Right lung (tissue), 5 donors: Measurements from ENCODE around the gene MUC5AC. TPM values are rescaled to one million over a fixed set of nuclear protein-coding genes. Genes with fewer than 3 reads are reported as not detected.

ENCODE experiments used
- DNase-seq, 2 donors: peaks; one replicate each; pipeline ENCODE4 v3.0.0-alpha.2; 2013
- polyA plus RNA-seq, 5 donors: library from polyadenylated mRNA; unstranded; fragments of 120-200 nt; gene quantifications; one replicate each; pipeline versions ENCODE4 v1.2.1 to v1.2.3, GENCODE V29; 2013; ENCODE audit warnings: inconsistent platforms in 1 of 5, low replicate concordance in 1 of 5; ENCODE audit not compliant: insufficient read length in 5 of 5, insufficient read depth in 1 of 5

The MUC5AC gene
- polyA plus RNA-seq, 5 donors = 0.06 to 0.35 (median 0.08) TPM

DNA sequence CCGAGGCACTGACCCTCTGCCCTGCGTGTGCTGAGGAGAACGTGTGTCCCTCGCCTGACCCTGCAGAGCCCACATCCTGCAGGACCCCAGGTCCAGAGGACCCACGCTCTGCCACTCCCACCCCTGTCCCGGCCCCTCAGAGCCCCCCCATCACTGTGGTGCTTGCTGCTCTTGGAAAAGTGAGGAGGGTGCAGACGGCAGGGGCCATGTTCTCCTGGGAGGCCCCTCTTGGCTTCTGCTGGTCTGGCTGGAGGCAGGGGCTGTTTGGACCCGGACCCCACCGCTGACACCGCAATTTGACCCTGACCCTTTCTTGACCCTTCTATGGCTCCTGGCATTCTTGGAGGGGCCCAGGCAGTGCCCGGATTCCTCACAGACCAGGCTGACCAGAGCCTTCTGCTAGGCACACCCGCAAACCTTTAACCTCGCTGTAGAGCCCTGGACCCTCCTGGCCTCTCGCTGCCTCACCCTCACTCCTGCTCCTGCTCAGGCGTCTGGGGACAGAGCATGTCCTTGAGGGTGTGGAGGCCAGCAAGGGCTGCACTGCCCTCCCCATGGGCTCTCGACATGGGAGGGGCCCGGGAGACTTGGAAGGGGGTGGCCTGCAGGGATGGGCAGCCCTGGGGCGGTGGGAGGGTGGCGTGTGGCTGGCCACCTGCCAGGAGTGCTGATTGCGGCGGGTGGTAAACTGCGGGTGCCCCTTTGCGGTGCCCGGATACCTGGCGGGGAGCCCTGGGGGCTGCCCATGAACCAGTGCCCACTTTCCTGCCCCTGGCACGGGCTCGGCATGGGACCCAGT is 37.0 kb upstream of the MUC5AC start:
- no peak for DNase-seq

DNA sequence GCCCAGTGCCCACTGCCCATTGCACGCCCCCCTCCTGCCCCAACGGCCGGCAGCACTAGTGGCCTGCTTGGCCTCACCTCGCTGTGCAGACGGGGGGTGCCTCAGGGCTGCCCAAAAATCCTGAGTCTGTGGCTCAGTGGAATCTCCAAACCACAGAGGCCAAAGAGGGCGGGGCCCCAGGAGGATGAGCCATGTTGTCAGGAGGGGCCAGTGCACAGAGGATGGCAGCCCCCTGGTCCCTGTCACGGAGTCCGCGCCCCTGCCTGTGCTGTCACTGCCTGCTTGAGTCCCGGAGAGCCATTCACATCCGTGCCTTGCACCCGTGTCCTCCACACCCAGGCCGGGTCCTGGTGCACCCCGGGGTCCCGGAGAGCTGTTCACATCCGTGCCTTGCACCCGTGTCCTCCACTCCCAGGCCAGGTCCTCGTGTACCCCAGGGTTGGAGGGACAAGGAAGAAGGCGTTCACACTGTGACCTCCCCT is 36.4 kb upstream of the MUC5AC start:
- DNase-seq = no peak

DNA sequence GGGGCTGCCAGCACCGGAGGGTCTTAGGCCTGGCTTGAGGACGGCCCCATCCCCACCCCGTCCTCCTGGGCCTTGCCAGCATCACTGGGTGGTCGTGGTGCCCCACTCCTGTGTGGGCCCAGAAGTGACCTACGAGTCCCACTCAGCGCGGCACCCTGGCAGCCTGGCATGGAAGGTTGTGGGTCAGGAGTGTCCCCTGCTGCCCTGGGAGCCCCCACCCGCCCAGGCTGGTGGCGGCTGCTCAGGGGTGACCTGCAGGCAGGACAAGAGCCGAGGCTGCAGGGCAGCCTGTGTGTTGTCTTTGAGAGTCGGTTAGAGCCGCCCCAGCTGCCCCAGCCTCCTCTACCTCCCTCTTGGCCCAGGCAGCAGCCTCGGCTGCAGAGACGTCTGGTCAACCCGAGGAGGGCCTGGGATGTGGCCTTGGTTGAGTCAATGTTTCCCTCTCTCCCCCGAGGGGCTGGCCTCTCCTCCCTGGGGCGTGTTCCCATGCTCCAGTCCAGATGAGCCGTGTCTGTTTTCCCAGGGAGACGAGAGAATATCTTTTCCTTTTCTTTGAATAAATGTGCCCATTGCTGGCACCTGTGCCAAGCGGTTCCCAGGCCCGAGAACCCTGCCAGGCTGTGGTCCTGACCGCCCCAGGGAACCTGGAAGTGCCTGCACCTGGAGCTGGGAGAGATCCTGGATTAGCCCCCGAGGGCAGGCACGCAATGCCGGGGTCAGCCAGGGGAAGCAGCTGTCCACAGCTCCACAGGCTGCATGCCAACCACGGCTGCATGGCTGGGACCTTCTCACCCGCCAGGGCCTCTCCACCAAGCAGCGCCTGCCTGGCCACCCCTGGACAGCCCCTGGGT is 35.7 kb upstream of the MUC5AC start:
- no peak for DNase-seq

DNA sequence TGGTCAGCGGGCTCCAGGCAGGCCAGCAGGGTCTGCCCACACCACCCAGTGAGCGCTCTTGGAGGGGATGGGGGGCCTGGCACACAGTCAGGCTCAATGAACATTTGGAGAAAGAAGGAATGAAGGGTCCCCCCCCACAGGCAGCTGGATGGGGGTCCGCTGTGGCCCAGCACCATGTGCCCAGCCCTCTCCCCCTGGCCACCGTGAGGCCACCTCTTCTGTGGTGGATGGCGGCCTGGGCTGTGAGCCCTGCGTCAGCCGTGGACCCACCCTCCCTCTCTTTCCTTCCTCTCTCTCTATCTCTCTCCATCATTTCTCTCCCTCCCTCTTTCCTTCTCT is 35.1 kb upstream of the MUC5AC start:
- DNase-seq = no peak

DNA sequence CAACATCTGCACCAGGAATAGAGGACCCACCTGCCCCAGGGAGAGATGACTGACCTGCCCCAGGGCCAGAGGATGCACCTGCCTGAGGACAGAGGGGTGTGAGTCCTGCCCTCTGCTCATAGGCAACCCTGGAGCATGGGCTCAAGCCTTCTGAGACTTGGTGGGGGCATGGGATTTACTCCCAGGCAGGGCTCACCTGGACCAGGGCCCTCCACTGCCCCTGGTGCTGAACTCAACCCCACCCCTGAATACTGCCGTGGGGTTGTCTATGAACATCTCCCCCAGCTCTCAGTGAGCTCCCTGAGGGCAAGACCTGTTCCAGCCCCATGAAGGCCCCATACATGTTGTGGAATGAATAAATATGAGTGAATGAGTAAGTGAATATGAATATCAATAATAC is 33.8 kb upstream of the MUC5AC start:
- DNase-seq = no peak

DNA sequence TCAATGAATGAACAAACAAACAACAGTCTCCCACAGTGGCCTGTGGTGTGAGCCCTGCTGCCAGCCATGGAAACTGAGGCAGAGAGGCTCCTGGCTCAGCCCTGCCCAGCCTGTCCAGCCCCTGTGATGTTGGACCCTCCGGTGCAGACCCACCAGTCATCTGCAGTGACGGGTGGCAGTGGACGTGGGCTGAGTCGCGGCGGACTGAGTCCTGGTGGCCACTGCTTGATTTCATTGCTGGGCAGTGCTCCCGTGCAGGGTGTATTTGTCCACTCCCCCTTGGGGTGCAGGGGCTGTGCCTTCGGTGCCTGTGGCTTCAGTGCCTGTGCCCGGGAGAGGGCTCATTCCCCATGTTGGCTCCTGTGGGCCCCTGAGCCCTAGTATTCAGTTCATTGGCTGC is 31.9 kb upstream of the MUC5AC start:
- no peak for DNase-seq

DNA sequence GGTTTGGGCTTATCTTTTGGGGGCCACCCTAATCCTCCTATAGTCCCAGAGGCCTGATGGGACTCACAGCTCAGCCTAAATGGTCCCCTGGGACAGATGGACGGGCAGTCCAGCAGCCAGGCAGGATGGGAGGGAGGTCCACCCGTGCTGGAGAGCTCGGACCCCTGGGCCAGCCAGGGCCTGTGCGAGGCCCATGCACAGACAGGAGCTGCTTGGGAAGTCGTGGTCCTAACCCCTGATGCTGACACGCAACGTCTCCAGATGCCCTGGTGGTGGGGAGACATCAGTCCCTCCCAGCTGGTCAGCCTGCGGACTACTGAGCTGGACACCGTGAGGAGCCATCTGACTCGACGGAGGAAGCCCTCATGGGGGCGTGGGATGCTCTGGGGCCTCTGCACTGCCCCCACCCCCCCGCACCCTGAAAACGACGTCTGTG is 31.2 kb upstream of the MUC5AC start:
- DNase-seq = no peak

DNA sequence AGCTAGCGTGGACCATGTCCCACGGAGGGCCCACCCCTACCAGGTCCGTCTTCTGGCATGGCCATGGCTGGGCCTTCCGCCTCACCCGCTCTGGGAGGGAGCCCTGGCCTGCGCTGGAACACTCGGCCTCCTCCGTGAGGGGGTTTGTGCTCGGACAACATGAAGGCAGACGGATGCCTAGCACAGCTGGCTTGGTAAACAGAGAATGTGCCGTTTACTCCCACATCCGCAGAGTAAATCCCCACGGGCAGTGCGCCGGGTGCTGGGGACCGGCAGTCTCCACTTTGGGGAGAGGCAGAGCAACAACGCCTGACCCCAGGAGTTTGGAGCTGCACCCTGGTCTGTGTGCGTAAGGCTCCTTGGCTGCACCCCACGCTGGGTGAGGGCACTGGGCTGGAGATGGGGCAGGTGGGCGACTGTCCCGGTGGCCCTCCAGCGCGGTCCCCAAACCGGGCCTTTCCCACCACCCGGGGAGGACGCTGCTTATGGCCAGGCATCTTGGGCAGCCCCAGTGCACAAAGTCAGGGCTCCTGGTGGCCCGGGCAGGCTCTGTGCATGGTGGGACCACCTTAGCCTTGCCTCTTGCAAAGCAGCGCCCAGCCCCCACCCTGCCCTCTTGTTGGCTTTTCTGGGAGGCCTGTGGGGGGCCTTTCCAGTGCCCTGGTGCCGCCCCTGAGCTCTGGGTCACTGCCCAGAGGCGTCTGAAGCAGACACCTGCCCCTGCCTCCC is 30.7 kb upstream of the MUC5AC start:
- no peak for DNase-seq

DNA sequence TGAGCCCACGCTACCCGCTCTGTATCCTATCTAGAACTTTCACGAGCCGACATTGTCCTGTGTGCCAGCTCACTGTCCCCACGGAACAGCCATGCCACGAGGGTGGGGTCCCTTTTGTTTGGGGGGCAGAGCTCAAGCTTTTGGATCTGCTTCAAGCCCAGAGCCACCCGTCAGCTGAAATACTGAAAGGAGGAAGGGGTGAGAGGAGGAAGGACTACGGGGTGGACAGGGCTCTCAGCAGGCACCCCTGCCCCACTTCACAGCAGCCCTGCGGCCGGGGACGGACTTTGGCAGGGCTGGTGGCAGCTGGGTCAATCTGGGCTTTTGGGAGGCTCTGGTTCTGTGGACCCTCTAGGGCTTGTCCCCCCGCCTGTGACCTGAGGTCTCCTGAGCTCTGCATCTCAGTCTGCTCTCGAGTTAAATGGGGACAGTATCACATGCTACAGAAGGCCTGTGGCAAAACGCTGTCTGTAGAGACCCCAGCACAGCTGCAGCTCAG is 30.0 kb upstream of the MUC5AC start:
- DNase-seq = no peak

DNA sequence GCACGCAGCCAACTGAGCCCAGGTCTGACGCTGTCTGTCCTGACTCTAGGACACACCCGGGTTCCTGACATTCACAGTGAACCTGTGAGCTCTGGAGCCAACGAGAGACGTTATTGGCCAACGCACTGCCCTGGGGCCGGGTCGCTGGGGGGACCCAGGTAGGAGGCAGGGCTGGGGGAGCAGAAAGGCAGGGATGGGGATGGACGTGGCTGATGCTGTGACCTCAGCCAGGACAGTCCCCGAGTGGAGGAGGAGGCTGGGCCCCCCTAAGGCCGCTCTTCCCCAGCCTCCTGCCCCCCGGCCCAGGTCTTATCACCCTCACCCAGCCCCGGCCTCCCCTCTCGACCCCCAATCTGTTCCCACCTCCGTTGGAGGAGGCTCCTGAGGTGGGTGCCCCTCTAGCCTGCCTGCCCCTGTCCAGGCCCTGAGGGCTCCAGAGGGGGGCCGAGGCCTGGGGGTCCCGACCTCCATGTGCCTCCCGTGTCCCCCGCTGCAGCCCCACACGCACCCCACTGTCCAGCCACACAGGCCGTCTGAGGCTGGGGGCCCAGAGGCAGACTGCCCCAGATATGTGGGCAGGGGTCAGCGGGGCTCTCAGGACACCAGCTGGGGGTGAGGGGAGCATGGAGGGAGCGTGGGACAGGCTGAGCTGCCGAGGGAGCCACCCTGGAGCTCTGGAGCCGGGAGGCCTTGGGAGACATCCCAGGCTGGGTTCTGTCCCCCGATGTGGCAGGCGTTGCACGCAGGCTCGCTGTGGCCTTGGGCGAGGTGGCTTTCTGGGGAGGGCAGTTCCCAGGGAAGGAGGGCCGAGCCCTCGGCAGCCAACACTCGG is 29.2 kb upstream of the MUC5AC start:
- no peak for DNase-seq

DNA sequence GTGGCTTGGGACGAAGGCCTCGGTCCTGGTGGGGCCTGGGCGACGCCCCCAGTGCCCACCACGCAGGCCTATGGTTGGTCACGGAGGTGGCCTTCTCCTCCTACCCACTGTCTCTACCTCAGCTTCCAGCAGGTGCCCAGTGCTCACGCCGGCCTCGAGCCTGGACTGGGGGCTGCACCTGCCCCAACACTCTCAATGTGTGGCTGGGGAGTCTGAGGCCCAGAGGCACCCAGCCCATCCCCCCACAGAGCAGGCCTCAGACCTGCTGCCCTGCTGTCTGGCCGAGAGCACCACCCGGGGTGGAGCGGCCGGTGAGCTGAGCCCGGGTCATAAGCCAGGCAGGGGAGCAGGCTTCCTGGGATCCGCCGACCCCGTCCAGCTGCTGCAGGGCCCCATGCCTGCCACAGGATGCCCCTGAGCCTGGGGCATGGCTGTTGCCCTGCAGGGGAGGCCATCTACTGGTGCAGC is 28.6 kb upstream of the MUC5AC start:
- no peak for DNase-seq

DNA sequence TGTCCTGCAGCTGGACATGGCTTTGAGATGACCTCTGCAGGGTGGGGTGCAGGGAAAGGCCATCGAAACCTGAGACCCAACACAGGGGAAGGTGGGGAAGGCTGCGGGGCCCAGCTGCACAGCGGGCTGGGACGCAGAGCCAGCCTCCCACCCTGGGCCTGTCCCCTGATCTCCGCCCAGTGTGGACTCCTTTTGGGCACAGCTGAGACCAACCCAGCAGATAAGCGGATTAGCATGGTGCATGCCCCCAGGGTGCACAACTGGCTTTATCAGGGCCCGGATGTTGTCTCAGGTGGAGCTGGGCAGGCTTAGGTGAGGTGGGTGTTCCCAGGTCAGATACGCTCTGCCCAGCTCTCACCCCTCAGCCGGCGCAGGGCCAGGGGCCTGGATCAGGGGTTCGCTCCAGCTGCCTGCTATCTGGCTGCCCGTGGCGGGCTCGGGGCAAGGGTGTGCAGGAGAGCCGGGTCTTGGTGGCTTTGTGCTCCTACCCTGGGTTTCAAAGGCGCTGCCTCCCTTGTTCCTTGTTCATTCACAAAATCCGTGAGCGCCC is 28.1 kb upstream of the MUC5AC start:
- no peak for DNase-seq

DNA sequence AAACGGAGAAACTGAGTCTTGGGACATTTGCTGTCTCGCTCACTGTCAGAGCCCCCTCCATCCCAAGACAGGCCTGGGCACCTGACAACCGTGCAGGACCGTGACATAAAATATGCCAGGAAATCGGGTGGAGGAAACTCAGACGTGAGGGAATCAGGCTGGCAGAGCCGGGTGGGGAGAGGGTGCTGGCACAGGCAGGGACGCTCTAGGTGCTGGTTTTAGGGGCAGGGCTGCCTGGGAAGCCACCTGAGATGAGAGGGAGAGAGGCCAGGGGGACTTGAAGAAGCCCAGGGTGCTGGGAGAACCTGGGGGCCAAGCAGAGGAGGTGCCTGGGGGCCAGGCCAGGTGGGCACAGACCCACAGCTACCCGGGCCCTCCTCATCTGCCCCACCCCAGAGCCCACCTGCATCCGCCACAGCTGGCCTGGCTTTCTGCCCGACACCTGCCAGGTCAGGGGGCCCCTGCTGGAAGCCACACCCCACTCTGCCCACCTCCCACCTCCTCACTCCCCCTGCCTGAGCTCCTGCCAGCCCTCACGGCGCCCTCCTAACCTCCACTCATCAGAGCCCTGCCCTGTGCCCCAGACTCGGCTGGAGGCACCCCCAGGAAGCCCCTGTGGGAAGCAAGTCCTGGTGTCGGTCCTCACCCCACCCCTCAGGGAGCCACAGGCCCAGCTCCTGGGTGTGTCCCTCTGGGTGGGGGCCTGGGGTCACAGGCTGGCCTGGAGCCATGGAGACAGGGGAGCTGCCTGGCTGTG is 27.3 kb upstream of the MUC5AC start:
- no peak for DNase-seq

DNA sequence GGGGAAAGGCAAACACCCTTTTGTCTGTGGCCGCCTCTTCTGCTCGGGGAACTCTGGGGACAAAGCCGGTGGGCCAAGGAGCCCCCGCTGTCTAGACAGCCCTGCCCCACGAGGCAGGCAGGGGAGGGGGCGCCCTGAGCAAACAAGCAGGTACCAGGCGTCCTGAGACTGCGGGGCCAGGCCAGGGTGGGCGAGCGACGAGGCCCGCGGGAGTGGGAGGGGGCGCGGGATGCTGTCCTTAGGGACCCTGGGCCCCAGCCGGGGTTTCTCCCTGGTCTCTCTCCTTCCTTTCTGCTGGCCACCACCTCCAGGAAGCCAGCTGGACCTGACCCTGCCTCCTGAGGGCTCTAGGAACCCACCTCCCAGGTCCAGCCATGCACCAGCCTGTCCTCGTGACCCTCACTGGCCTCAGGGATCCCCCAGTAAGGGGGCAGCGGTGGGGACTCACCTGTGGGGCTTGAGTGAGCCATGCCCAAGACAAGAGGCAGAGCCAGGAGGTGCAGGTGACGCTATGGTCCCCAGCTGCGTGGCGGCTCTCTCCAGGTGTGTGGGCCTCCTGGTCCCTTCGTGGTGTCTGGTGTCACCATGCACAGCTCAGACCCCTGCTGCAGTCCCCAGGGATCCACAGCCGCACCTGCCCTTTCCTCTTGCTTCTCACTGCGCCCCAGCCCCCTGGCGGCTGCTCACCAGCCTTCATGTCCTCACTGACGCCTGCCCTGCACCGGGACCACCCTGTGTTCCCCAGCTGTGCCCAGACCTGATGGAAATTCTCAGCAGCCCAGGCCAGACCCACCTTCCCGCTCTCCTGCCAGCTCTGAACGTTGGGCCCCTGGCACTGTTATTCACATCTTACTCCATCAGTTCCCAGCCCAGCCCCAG is 26.5 kb upstream of the MUC5AC start:
- DNase-seq = no peak

DNA sequence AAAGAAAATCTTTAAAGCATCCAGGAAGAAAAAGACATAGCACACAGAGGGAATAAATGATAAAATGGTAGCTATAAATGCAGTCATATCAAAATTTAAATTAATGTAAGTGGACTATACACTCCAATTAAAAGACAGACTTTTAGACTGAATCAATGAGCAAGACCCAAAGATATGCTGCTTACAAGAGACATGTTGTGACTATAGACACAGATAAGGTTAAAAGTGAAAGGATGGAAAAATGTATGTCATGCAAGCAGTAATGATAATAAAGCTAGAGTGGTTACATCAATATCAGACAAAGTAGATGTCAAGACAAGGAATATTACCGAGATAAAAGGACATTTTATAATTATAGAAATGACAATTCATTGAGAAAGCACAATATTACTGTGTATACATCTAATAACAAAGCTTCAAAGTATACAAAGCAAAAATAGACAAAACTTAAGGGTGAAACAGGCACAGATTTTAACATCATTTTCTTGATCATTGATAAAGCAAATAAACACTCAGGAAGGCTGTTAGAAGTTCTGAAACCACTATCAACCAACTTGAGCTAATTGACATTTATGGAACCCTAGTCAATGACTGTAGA is 22.8 kb upstream of the MUC5AC start:
- DNase-seq = no peak

DNA sequence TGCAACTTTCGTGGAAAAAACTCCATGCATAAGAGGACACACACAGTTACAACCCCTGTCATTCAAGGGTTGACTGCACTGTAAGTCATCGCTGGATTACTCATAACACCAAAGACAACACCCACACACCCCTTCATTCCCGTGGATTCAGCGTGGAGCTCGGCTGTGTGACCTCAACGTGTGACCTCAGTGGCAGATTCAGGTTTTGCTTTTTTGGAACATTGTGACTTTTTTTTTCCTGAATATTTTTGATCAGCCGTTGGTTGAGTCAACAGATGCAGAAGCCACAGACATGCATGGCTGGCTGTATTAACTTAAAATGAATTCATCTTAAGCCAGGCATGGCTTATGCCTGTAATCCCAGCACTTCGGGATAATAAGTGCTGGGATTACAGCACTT is 19.7 kb upstream of the MUC5AC start:
- no peak for DNase-seq

DNA sequence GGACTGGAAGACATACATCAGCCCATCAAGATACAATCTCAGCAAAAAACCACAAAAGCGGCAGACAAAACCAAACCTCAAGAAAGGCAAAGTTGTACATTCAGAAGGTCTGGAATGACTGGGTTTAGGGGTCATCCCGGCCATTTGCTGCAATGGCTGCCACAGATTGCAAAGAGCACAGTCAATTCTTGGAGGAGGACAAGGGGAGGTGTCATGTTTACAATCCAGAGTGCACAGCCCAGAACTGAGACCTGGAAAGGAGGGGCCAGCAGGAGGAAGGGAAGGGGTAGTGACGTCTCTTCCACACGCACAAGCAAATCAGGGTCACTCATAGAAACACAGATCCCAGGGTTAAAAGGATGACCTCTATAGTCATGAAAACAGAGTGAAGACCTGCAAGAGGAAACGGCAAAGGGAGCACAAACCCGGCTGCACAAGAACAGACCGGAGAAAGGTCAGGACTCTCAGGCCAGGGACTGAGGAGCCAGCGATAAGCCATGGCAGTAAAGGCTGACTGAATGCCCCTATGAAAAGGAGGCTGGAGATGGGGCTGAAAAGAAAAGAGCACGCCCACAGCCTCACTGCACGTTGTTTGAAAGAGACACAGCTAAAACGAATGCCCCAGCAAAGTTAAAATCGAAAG is 18.2 kb upstream of the MUC5AC start:
- no peak for DNase-seq
